ENCODE measurements around the gene GARNL3. TPM values are rescaled to one million over a fixed set of nuclear protein-coding genes. Genes with fewer than 3 reads are reported as not detected.

The GARNL3 gene
- total RNA-seq, 2 experiments from 2014 or later: 16.1 to 17.2 TPM

DNA sequence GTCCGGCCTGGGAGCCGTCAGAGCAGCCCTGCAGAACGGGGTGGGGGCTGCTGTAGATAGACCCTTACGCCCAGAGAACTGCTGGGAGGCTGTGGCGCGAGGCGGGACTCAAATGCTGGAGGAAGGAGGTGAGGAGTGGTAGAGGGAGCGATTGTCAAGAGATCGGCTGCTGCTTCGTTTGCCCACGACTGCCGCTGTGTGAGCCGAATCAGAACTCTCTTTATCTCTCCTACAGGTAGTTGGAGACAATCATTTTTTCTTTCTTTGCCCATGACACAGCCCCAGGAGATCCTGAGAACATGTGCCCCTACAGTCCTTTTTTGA is 160.1 kb downstream of the GARNL3 start:
- Histone ChIP-seq H3K9me2 (ENCODE audit: insufficient read depth, low read length) (no peaks in the 10 kb centered on the region), H3K79me2 (ENCODE audit: insufficient read depth, low read depth, low read length) (peaks cover 36% of the 10 kb centered on the region; the same call in 1 of the 2 replicates), H3K4me2 (ENCODE audit: low read length) (peak overlapping the region; percentile 97), H4K20me1 (ENCODE audit: insufficient read depth, low read length) (no peaks in the 10 kb centered on the region), H3K4me3 (ENCODE audit: low read depth, low read length, poor library complexity, severe bottlenecking) (peak overlapping the region; percentile 84), H3K27ac (ENCODE audit: low read depth, low read length, poor library complexity, severe bottlenecking) (peak overlapping the region; percentile 41), H3K9me3 (ENCODE audit: low read length) (no peaks in the 10 kb centered on the region), H3K36me3 (ENCODE audit: insufficient read depth, low read length) (peaks cover 22% of the 10 kb centered on the region), H2AFZ (ENCODE audit: low read length) (peak overlapping the region; percentile 96; the same call in 1 of the 2 replicates), H3K4me1 (ENCODE audit: insufficient read depth, low read length, poor library complexity, severe bottlenecking) (peaks cover 22% of the 10 kb centered on the region)
- BruUV-seq (replicated peaks): no TSS peak
- intact Hi-C loops (cut with micrococcal nuclease; ENCODE audit: unreplicated experiment): loop anchor here (1.0 to 2.0 kb wide), 3 partner anchors 27 to 210 kb away; partner anchors contain the start of genes LRSAM1, RPL12 and SLC2A8
- TF ChIP-seq, protein P1, sequence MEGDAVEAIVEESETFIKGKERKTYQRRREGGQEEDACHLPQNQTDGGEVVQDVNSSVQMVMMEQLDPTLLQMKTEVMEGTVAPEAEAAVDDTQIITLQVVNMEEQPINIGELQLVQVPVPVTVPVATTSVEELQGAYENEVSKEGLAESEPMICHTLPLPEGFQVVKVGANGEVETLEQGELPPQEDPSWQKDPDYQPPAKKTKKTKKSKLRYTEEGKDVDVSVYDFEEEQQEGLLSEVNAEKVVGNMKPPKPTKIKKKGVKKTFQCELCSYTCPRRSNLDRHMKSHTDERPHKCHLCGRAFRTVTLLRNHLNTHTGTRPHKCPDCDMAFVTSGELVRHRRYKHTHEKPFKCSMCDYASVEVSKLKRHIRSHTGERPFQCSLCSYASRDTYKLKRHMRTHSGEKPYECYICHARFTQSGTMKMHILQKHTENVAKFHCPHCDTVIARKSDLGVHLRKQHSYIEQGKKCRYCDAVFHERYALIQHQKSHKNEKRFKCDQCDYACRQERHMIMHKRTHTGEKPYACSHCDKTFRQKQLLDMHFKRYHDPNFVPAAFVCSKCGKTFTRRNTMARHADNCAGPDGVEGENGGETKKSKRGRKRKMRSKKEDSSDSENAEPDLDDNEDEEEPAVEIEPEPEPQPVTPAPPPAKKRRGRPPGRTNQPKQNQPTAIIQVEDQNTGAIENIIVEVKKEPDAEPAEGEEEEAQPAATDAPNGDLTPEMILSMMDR (conservative IDR thresholded peaks at IDR 0.05; ENCODE audit: low read length): no peak
- TF ChIP-seq EZH2phosphoT487 (IDR thresholded peaks at IDR 0.05; ENCODE audit: borderline replicate concordance, low read depth, low read length): no peak
- DNase-seq (ENCODE audit: low spot score): peak; percentile 27
- POLR2A ChIA-PET: interaction anchor here (0.6 to 1.0 kb wide), 2 partner anchors 17 to 44 kb away, joined by 3 to 4 read pairs; no protein-coding TSS in a partner anchor
- CTCF ChIA-PET (ENCODE audit: unreplicated experiment): no interaction called here

DNA sequence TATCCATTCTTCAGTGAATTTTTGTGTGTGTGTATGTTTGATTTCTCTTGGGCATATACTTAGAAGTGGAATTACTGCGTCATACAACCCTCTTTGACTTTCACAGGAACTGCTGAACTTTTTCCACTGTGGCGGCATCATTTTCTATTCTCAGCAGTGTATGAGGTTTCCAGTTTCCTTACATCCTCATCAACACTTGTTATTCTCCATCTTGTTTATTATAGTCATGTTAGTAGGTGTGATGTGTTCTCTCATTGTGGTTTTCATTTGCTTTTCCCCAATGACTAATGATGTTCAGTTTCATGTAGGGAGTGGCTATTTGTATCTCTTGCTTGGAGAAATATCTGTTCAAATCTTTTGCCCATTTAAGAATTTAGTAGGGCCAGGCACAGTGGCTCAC is 162.2 kb downstream of the GARNL3 start:
- no peak for DNase-seq (ENCODE audit: low spot score)
- intact Hi-C loops (cut with micrococcal nuclease; ENCODE audit: unreplicated experiment): no loop called here
- Histone ChIP-seq H3K4me1 (ENCODE audit: insufficient read depth, low read length, poor library complexity, severe bottlenecking) (peaks cover 22% of the 10 kb centered on the region), H3K36me3 (ENCODE audit: insufficient read depth, low read length) (peaks cover 40% of the 10 kb centered on the region), H2AFZ (ENCODE audit: low read length) (no peak overlapping the region), H3K27ac (ENCODE audit: low read depth, low read length, poor library complexity, severe bottlenecking) (no peak overlapping the region), H3K4me3 (ENCODE audit: low read depth, low read length, poor library complexity, severe bottlenecking) (no peak overlapping the region), H3K79me2 (ENCODE audit: insufficient read depth, low read depth, low read length) (peaks cover 36% of the 10 kb centered on the region; the same call in 1 of the 2 replicates), H3K4me2 (ENCODE audit: low read length) (no peak overlapping the region), H3K9me2 (ENCODE audit: insufficient read depth, low read length) (no peaks in the 10 kb centered on the region), H3K9me3 (ENCODE audit: low read length) (no peaks in the 10 kb centered on the region), H4K20me1 (ENCODE audit: insufficient read depth, low read length) (no peaks in the 10 kb centered on the region)
- BruUV-seq (replicated peaks): TSS peak; percentile 49
- CTCF ChIA-PET (ENCODE audit: unreplicated experiment): no interaction called here
- POLR2A ChIA-PET: interaction anchor here (0.7 kb wide), 1 partner anchor 17 kb away, joined by 6 read pairs; no protein-coding TSS in a partner anchor
- TF ChIP-seq EZH2phosphoT487 (IDR thresholded peaks at IDR 0.05; ENCODE audit: borderline replicate concordance, low read depth, low read length): no peak
- TF ChIP-seq, protein P1 (conservative IDR thresholded peaks at IDR 0.05; ENCODE audit: low read length): no peak

DNA sequence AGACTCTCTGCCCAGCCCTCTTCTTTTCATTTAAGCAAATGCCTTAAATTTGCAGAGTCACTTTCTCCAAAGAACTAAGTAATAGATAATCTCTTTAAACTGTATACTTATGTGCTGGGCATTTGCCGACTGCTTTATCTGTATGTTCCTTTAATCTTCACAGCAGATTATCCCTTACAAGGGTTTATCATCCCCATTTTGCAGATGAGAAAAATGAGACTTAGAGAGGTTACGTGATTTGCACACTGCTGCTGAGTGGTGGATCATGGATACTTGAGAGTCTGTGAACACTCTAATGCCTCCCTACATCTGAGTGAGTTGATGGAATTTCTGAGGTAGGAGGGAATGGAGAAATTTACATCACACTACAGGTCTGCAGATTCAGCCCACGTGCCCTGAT is 163.8 kb downstream of the GARNL3 start:
- Histone ChIP-seq H4K20me1 (ENCODE audit: insufficient read depth, low read length) (no peaks in the 10 kb centered on the region), H3K27ac (ENCODE audit: low read depth, low read length, poor library complexity, severe bottlenecking) (no peak overlapping the region), H2AFZ (ENCODE audit: low read length) (no peak overlapping the region), H3K9me3 (ENCODE audit: low read length) (no peaks in the 10 kb centered on the region), H3K4me1 (ENCODE audit: insufficient read depth, low read length, poor library complexity, severe bottlenecking) (peaks cover 13% of the 10 kb centered on the region), H3K36me3 (ENCODE audit: insufficient read depth, low read length) (peaks cover 47% of the 10 kb centered on the region), H3K79me2 (ENCODE audit: insufficient read depth, low read depth, low read length) (peaks cover 28% of the 10 kb centered on the region; the same call in 1 of the 2 replicates), H3K4me2 (ENCODE audit: low read length) (no peak overlapping the region), H3K9me2 (ENCODE audit: insufficient read depth, low read length) (no peaks in the 10 kb centered on the region), H3K4me3 (ENCODE audit: low read depth, low read length, poor library complexity, severe bottlenecking) (no peak overlapping the region)
- BruUV-seq (replicated peaks): no TSS peak
- TF ChIP-seq, protein P1 (conservative IDR thresholded peaks at IDR 0.05; ENCODE audit: low read length): no peak
- TF ChIP-seq EZH2phosphoT487 (IDR thresholded peaks at IDR 0.05; ENCODE audit: borderline replicate concordance, low read depth, low read length): no peak
- CTCF ChIA-PET (ENCODE audit: unreplicated experiment): no interaction called here
- DNase-seq (ENCODE audit: low spot score): no peak
- POLR2A ChIA-PET: no interaction called here
- intact Hi-C loops (cut with micrococcal nuclease; ENCODE audit: unreplicated experiment): no loop called here

Data from OCI-LY7 (cell line).